NCI-H2107 treated with DMSO at 0.1 percent for 48 hours (cell line): ENCODE measurements around the gene DMBX1.

Source experiments
- DNase-seq: peaks from one replicate; lab custom pipeline; 2025; ENCODE audit not compliant: unreplicated experiment; lab: John Stamatoyannopoulos, UW

The DMBX1 gene

DNA sequence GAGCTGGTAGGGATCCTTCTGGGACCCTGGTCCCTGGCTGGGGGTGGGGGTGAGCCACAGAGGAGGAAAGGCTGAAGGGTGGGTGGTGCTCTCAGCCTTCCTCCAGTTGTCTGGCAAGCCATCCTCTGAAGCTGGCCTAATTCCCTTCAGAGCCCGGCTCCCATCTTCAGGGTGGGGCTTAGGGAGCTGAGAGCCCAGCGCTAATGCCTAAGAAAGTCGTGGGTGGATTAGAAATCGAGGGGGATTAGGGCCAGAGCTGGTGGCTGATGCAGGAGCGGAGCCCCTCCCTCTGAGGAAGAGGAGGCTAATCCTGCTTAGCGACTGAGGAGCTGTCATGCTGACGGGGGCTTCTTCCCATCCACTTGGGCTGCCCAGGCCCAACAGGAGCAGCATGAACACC lies 30.8 kb upstream of the DMBX1 start:
- no peak for DNase-seq

DNA sequence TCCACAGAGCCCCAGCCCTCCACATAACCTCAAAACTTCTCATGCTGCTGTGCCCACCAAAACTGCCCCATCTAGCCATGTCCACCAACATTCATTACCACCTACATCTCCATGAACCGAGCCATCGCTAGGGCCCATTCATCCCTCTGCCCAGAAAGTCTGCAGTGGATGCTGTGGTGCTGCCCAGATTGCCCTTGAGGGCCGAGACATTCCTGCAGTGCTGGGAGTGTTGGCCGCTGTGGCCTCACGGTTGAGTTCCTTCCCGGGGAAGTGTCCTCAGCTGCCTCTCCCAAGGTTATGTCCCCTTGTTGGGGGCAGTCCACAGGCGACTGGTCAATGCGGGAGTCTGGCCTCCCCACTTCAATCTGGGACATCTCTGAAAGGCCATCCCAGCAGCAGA lies 30.3 kb upstream of the DMBX1 start:
- DNase-seq = no peak

DNA sequence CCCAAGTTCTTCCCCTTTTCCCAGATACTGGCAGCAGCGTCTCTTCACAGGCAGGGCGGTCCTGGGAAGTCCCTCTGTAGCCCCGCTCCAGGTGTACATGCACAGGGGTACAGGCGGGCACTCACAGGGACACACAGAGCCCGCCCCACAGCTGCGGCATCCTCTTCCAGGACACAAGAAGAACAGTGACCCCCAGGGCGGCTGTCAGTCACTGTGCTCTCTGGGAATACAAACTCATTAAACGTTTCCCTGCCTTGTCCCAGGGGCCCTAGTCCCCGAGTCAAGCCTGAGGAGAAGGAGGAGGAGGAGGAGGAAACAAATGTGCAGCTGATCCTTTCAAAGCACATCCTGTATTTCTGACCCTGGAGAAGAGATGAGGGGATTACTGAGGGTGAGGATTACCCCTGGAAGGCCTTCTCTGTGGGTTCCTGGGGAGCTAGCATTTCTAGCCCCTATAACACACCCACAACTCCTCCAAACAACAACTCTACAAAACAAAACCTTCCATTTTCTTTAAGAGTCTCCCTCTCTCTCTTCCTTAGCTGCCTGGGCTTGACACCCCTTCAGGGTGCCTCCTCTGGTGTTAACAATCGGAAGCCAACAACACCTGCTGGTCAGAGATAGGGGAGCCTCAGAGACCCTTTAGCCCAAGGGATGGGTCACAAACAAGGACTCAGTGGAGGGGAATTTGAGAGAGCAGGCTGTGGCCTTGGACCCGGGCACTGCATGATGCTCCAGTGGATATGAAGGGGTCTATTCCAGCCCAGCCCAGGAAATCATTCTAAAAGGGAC lies 28.4 kb upstream of the DMBX1 start:
- no peak for DNase-seq

DNA sequence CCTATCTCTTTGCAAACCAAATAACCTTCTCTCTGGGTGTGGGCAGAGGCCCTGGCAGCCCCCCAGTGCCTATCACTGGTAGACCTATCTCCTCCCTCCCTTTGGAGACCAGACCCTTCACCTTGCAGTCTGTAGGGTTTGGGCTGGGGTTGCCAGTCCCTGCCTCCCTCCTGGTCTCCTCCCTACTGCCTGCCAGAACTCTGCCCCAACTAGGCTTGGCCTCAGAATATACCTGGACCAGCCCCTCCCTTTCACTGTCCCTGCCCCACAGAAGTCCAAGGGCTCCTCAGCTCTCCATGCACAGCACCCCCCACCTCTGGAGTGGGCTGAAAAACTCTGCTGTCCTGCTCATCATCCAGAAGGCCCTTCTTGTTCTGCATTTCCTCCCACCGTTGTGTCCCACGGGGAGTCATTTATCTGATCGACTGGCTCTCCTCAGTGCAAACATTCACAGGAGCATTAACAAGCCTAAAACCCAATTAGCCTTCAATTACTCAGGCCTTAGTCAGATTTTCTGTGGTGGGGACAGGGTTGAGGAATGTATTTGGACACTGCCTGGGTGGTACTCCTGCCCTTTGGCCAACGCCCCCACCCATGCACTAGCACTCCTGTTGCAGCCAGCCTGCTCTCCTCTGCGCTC lies 27.7 kb upstream of the DMBX1 start:
- no peak for DNase-seq

DNA sequence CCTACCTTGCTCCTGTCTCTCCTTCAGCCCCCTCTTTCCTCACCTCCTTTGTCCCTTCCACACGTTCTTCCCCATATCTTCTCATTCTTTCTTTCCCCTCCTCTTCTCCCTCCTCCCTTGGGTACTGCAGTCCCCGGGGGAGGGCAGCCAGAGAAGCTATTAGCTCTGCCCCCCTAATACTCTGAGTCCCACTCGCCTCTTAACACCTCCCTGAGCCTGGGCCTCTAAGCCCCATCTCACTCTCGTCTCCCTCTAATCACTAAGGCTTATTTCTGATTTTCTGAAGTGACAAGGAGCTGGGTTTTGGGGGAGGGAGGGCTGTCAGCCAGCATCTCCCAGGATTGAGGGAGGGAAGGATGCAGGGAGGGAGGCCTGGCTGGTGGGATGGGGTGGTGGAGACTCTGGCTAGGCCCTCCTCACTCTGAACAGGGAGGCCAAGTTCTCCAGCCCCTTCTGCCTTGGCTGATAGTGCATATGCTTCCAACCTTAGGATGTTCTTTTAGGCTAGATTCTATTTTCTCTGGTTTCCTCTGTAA lies 25.6 kb upstream of the DMBX1 start:
- no peak for DNase-seq

DNA sequence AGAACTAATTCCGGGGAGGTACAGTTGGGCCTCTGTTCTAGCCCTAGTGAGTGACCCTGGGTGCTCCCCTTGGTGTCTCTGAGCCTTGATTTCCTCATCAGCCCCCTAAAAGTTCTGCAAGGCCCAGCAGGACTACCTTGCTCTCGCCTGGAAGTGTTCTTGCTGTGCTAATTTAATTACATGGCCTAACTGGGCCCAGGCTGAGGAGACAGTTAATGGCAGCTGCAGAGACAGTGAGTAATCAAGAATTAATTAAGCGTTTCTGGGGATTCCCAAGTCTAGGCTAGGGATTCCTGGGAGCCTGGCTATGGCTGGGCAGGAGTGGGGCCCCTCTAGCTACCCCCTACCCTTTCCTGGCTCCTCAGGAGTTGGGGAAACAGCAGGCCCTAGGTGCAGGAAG lies 24.7 kb upstream of the DMBX1 start:
- no peak for DNase-seq

DNA sequence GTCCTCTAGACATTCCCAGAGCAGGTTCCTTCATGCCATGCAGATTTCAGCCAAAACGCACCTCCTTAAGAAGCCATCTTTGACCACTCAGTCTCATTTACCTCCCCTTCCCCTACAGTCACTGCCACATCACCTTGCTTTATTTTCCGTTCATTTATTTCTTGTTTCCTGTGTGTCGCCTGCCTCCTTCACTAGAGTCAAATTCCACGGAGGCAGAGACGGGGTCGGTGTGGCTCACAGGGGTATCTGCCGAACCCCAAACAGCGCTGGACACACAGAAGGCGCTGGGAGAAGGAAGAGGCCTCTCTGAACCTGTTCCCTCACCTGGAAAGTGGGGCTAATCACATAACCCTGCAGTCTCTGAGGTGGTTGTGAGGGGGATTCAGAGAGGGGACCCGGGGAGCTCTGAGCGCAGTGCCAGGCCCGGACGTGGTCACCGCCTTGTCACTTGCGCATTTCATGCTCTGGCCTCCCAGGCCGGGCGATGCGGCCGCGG lies 23.6 kb upstream of the DMBX1 start:
- DNase-seq = no peak

DNA sequence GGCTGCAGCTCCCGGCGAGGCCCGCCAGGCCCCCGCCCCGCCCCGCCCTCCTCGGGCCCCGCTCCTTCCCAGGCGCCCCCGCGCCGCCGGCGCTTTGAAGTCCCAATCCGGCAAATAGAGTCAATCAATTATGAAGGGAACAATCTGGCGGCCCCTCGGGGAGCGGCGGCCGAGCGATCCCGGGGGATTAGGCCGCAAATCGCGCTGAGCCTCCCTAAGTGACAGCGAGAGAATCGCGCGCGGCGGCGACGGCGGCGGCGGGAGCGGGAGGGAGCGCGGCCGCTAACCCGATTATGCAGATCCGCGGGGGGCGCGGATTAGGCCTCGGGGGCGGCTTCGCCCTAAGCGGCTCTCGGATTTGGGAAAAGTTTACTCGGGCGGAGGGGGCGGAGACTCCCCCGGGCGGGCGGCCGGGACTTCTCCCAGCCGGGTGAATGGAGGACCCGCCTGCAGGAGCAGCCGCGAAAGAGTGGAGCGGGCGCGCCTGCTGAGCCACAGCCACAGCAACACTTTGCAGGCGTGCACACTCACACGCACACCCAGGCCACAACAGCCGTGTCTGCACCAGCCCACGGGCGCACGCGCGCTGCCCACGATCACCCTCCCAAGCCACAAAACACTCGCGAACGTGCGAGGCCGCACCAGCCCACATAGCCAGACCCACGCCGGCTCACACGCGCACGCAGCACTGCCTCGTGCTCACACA lies 23.0 kb upstream of the DMBX1 start:
- no peak for DNase-seq

DNA sequence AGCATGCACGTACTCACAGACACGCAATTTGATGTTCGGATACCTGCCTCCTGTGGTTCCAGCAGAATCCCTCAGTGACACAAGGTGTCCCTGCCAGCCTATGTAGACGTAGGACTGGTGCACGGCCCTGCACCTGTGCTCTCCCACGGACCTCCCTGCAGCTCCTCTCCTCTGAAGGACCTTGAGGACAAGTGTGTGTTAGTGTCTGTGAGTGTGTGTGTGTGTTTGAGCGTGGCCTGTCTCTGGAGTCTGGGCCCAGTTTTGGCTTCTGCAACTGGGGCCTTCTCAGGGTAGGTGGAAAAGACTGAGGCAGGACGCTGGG lies 22.5 kb upstream of the DMBX1 start:
- no peak for DNase-seq

DNA sequence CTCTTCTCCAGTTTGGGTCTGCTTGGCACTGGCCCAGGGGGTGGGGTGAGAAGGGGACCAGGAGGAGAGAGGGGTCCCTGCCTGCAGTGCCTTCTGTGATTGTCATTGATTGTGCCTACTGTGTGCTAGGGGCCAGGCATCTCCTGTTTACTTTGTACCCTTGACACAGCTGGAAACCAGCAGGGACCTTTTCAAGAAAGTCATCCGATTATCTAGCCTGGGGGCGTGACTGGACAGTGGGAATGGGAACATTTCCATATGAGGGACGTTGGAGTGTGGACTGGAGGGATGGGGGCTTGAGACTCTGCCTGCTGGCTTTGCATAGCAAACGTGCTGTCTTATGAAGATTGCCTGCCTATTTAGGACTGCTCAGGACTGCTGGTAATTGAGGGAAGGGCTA lies 19.8 kb upstream of the DMBX1 start:
- DNase-seq = no peak

DNA sequence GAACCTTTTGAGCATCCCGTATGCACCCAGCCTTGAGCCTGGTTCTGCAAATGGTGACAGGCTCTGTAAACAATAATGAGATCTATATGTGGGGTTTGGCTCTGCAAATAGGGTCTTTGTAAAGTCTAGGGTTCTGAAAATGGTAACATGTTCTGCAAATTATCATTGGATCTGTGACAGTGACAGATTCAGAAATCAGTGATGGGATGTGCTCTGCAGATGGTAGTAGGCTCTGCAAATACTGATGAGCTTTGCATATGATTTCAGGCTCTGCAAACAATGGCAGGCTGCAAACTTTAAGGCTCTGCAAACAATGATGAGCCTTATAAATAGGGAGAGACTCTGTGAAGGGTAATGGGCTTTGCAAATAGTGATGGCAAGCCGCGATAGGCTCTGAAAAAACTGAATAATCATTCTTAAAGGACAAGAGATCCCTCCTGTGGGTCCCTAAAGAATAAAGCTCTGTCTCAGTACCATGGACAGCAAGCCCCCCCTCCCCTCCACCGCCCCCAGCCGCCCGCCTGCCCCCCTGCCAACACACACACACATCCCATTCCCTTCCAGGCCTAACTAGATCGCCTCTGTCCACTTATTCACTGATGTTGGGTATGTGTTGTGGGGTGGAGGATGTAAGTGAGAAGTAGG lies 17.7 kb upstream of the DMBX1 start:
- DNase-seq = no peak

DNA sequence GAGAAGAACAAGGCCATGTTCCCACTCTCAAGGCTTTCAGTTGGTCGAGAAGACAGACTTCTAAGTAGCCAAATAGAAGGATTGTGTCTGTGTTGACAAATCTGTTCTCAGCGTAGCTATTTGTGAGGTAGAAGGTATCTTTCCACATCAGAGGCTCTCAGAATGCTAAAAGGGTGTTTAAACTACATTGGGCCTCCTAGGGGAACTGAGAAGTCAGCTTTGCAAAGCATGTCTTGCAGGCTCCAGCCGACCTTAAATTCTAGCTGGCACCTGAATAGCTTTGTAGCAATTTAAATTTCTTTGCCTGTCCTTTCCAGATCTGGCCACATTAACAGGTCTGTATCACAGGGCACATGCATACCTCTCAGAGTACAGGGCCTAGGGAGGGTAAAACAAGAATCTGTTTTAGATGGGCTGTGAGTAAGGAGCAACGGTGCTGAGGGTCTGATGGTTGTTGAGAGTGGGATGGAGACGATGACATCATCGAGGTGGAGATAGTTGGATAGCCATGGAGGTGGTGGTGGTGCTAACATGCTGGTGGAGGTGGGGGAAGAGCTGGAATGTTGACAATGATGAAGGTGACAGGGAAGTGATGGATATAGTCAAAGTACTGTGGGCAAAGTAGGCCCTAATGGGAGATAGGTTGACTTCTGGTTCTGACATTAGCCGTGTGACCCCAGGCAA lies 17.0 kb upstream of the DMBX1 start:
- DNase-seq = no peak

DNA sequence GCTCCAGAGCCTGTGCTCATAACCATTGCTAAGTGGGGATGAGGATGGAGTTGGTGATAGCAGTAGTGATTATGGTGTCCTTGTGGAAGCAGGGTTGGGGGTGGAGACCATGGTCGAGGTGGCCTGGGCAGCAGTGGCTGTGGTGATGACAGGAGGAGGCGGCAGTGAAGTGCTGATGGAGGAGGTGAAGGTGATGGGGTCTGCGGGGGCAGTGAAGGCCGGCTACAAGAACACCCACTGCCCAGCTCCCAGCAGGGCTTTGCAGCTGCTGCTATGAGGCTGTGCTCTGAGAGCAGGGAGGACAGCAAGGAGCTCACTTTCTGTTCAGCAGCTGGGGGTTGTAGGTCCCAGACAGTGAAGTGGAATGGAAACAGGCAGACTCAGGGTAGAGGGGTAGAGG lies 15.6 kb upstream of the DMBX1 start:
- no peak for DNase-seq

DNA sequence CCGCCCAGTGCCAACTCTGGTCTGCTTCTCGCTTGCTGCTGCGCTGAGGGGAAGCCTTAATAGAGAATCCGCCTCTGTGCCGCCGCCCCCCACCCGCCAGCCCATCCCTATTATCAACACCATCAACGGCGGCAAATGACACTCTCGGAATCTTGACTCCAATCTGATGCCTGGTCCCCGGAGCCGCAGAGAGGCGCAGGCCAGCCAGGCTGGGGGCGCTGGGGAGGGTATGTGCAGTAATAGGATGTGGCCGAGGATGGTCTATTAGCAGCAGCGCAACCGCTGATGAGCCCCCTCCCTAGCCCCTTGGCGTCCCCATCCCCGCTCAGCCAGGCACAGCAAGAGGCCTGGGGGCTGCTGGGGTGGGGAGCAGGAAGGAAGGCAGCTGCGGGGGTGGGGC lies 15.1 kb upstream of the DMBX1 start:
- DNase-seq = no peak

DNA sequence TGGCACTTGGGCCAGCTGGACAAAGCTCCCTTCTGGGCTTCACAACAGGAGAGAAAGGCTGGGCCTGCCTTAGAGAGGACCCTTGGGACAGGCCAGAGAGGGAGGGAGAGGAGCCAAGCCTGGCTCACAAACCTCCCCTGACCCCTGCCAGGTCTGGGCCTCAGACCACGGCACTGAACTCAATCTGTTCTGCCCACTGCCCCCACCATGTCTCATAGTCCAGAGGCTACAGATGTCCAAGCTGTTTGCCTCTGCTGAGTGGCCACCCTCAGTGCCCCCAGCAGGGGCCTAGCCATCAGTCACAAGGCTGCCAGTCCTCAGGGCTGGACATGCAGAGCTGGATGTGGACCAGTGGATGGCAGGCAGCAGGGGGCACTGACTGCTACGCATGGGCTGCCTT lies 13.0 kb upstream of the DMBX1 start:
- no peak for DNase-seq

DNA sequence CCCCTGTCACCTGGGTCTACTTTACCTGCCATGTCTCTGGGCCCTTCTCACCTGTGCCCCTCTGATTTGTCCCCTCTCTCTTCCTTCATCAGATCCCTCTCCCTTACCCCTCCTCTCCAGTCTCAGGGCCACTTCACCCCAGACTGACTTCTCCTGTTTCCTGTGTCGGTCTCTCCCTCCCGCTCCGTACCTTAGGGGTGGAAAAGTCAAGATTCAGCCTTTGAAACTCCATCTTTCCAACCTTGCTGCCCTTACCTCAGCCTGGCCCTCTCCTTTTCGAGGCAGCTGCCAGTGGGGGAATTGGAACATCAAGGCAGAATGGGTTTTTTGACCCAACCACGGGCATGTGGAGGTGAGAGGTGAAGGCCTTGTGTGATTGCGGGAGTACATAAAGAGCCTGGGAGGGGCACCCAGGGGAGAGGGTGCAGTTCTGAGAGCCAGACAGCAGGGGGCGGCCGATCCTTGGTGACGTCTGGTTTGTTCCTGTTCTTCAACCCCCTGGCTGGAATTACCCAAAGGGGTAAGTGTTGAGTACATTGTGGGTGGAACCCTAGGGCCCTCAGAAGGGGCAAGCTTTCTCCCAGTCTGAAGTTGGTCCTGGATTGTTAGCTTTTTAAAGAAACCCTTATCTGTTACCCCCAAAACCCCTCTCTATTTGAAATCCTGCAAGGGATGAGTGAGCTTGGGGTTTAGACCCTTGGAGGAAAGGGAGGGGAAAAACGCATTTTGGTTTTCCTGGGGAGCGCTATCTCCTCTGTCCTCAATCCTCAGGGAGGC lies 12.3 kb upstream of the DMBX1 start:
- DNase-seq = peak; percentile 86

DNA sequence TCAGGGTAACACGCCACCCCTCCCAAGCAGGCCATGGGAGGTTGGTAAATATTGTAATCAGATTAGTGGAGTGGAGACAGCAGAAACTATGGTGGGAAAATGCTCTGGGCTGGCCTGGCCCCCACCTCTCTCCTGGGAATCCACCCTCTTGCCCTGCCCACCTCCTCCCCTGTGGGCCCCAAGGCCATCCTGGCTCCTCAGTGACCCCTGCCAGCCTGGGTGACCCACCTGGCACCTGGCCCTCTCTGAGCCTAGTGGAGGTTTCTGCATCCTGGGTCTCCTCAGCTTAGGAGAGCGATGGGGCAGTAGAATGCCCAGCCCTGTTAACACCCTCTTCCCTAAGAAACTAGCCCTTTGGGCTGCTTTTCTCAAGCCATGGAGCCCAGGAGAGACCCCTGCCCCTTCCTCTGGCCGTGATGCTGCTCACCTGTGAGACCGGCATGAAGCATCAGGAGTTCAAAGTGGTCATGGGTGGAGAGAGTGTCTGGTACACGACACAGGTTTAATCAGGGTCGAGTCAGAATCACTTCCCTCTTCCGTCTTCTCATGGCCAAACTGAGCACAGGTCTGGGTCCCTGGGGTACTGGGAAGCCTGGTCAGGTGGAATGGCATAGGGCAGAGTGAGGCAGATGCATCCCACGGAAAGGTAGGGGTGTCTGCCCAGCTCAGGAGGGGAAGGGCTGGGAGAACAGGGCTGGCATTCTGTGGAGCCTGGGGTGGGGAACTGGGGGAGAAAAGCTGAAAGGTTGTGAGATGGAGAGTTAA lies 10.7 kb upstream of the DMBX1 start:
- DNase-seq = no peak

DNA sequence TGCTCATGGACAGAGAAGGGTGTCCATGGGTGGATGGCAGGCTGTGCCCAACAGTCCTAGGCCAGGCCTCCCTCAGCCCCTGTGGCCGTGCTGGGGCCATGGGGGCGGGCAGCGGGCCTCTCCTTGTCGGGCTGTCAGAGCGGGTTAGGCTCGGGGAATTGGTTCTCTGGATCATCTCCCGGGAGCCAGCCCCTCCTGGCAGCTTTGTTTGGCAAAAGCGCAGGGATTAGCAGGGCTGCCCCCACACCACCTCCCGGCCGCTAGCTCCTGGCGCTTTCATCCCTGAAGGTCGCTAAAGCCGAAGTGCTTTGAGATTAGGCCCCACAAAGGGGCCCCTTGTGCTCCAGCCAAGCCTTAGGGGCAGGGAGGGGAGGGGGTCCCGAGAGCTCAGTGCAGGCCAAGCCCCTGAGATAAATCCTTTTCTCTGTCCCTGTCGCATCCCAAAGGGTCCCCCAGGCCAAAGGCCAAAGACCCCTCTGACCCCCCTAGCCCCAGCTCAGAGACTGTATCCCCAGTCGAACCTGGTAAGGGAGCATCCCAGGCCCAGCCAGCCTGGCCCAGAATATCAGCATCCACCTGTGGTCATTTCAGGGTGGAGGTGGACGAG lies 9.8 kb upstream of the DMBX1 start:
- no peak for DNase-seq
